Tibial nerve (tissue), 4 donors: Measurements from ENCODE around the gene THAP6. TPM values are rescaled to one million over a fixed set of nuclear protein-coding genes. Genes with fewer than 3 reads are reported as not detected.
"Not testable (repeated sequence)": the region's sequence is repeated elsewhere in the genome, so short reads cannot be mapped to it uniquely, and the experiment has no call there.

Source experiments
- DNase-seq, 2 donors: peaks; one replicate each; pipeline ENCODE4 v3.0.0-alpha.2; 2019; ENCODE audit warnings: low spot score in 2 of 2
- H3K27ac ChIP-seq, 4 donors: fragments of 200-600 bp; sonication (generic) in 3 of 4; one replicate each; pipeline ENCODE4 v1.5.1; 2017 to 2019; ENCODE audit warnings: mild to moderate bottlenecking in 1 of 4
- H3K27me3 ChIP-seq, 2 donors: fragments of 200-600 bp; sonication (generic) in 1 of 2; one replicate each; pipeline versions ENCODE4 v1.5.1 to v1.6.0; 2017 to 2019
- H3K36me3 ChIP-seq, 3 donors: fragments of 200-600 bp; sonication (generic); one replicate each; pipeline ENCODE4 v1.5.1; 2018 to 2019
- H3K4me1 ChIP-seq, 4 donors: fragments of 200-600 bp; sonication (generic) in 3 of 4; one replicate each; pipeline ENCODE4 v1.5.1; 2017 to 2019
- H3K4me3 ChIP-seq, 4 donors: fragments of 200-600 bp; sonication (generic) in 3 of 4; one replicate each; pipeline ENCODE4 v1.5.1; 2017 to 2019; ENCODE audit warnings: mild to moderate bottlenecking in 1 of 4, moderate library complexity in 1 of 4
- H3K9me3 ChIP-seq, 4 donors: fragments of 200-600 bp; sonication (generic) in 3 of 4; one replicate each; pipeline ENCODE4 v1.5.1; 2017 to 2019
- EP300 ChIP-seq, 2 donors: sonication (generic); formaldehyde crosslinking; IDR thresholded peaks; one replicate each; pipeline ENCODE4 v1.6.1; 2017; ENCODE audit warnings: antibody characterized with exemption in 2 of 2, mild to moderate bottlenecking in 1 of 2
- POLR2A ChIP-seq, 2 donors: fragments of 450-650 bp; IDR thresholded peaks; one replicate each; pipeline ENCODE4 v1.6.1; 2017; ENCODE audit warnings: antibody characterized with exemption in 2 of 2, mild to moderate bottlenecking in 2 of 2, moderate library complexity in 2 of 2
- WGBS, 2 donors: methylation state at CpG; one replicate each; pipeline ENCODE4 v1.1.5; 2018; 5-methylcytosine and 5-hydroxymethylcytosine counted together
- total RNA-seq, 4 donors: library from RNA; depleted of rRNA; stranded (reverse); fragments of >200 nt; gene quantifications; one replicate each; pipeline ENCODE4 v1.1.0, GENCODE V29; 2016
- TF ChIP-seq, protein P1 (sequence below), 5 experiments: fragments of 200-600 bp in 3 of 5; fragments of 450-650 bp in 2 of 5; sonication (generic) in 3 of 5; IDR thresholded peaks; one replicate each; pipeline ENCODE4 v1.5.1; 2016 to 2019; ENCODE audit warnings: antibody characterized with exemption in 5 of 5, mild to moderate bottlenecking in 3 of 5, moderate library complexity in 2 of 5

The THAP6 gene
- total RNA-seq, 4 donors from 2014 or later, result 23.1 to 37.1 (median 27.5) TPM

DNA sequence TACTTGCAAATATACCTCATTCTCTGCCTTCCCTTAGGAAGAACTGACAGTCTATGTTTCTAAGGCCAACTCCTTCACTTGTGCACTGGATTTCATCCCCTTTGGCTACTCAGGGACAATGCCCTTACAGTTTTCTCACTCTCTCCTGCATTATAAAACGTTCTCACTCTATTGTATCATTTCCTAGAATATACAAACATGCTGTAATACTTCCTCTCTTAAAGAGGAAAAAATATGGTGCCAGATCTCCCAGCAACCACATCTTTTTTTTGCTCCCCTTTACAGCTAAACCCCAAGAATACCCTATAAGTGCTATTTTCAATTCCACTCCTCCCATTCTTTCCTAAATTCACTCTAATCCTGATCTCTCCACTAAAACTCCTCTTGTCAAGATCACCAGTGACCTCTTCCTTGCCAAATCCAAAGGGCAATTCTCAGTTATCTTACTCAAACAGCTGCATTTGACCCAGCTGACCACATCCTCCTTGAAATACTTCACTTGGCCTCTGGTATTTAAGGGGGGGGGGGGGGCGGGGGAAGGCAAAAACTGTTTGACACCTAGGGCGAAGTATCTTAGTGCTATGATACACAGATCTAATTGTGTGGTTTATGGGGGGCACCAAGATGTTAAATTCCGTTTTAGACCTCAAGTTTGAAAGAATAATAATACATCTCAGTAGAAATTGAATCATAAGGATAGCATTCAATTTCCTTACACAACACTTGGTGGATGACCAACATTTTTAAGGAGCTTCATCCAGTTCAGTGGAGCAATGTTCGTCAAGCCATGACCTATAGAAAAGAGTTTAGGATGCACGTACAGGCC, 1.7 kb upstream of the THAP6 start:
- H3K4me1 ChIP-seq, result peaks cover 0 to 62% (median 32%) of the 10 kb centered on the region in 4 donors

DNA sequence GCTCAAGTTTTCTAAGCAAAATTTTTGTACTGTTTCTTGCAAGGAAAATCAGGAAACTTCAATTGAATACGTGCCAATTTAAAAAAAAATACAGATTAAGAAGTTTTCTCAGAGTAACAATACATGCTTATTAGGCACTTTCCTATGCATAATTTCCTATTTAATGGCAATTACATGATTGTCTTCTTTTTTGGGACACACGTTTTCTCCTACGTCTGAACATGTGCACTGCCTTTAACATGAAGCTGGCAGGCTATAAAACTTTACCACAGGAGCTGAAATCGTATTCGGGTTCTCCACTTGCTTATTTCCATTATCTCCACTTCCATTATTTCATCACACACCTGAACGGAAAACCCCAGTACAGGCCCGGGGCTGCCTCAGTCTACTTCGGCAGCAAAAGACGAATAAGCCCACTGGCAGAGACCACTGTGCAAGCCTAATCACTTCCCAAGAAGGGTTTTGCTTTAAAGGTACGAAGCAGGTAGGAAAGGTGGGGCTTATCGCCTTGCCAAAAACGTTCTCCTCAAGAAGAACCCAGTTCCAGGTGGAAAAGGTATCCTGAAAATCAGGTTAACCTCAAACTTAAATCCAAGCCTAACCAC, 645 bp upstream of the THAP6 start:
- H3K27me3 ChIP-seq, result no peaks in the 10 kb centered on the region
- 1% methylated on average over 12 of the region's 12 CpGs for WGBS, 2 donors
- no peaks in the 10 kb centered on the region for H3K9me3 ChIP-seq
- TF ChIP-seq, protein P1, sequence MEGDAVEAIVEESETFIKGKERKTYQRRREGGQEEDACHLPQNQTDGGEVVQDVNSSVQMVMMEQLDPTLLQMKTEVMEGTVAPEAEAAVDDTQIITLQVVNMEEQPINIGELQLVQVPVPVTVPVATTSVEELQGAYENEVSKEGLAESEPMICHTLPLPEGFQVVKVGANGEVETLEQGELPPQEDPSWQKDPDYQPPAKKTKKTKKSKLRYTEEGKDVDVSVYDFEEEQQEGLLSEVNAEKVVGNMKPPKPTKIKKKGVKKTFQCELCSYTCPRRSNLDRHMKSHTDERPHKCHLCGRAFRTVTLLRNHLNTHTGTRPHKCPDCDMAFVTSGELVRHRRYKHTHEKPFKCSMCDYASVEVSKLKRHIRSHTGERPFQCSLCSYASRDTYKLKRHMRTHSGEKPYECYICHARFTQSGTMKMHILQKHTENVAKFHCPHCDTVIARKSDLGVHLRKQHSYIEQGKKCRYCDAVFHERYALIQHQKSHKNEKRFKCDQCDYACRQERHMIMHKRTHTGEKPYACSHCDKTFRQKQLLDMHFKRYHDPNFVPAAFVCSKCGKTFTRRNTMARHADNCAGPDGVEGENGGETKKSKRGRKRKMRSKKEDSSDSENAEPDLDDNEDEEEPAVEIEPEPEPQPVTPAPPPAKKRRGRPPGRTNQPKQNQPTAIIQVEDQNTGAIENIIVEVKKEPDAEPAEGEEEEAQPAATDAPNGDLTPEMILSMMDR (IDR thresholded peaks at IDR 0.05), result no peak
- TF ChIP-seq POLR2A (IDR thresholded peaks at IDR 0.05) (no peak), EP300 (IDR thresholded peaks at IDR 0.05) (no peak)
- peaks cover 0 to 16% (median 3%) of the 10 kb centered on the region in 3 donors for H3K36me3 ChIP-seq
- H3K4me3 ChIP-seq, result peak overlapping the region; percentile 52 to 83 (median 82)
- H3K27ac ChIP-seq, result peak overlapping the region; percentile 86 to 99 (median 96)
- H3K4me1 ChIP-seq, result peaks cover 0 to 65% (median 32%) of the 10 kb centered on the region in 4 donors
- DNase-seq, result no peak

More for the DNA sequence above, 1.7 kb upstream of the THAP6 start:
- DNase-seq, result no peak
- 26 to 28% methylated on average over 6 of the region's 6 CpGs for WGBS, 2 donors
- Histone ChIP-seq H3K9me3 (no peaks in the 10 kb centered on the region), H3K27me3 (no peaks in the 10 kb centered on the region), H3K4me3 (peak overlapping the region in 3 of 4 donors; percentile 52 to 83 (median 80)), H3K36me3 (peaks cover 0 to 13% (median 0%) of the 10 kb centered on the region in 3 donors), H3K27ac (peak overlapping the region; percentile 86 to 99 (median 96))
- TF ChIP-seq POLR2A (IDR thresholded peaks at IDR 0.05) (no peak), EP300 (IDR thresholded peaks at IDR 0.05) (no peak)
- TF ChIP-seq, protein P1 (IDR thresholded peaks at IDR 0.05), result no peak

DNA sequence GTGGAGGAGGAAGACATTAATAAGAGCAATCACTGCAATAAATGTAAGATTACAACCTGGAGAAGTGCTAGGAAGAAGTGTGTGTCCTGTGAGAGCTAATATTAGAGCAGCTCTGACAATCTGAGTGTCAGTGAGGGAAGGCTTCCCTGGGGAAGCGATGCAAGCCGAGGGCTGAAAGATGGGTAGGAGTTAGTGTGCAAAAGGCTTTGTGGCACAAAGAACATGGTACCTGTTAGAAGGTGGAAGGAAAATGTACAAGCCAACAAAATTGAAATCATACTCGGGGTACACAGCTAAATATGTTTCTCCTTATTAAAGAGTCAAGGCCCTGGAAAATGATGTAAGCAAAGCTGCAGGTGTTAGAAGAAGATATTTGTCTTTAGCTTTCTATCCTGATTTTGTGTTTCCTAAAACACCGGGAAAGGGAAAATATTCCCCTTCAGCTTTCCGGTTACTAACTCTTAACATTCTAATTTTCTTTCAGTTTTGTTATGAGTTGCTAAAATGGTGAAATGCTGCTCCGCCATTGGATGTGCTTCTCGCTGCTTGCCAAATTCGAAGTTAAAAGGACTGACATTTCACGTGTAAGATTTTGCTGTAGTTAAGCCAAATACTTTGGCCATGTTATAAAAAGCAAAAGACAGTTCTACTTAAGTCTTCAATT, 808 bp downstream of the THAP6 start:
- H3K4me3 ChIP-seq, result peak overlapping the region; percentile 52 to 83 (median 82)

DNA sequence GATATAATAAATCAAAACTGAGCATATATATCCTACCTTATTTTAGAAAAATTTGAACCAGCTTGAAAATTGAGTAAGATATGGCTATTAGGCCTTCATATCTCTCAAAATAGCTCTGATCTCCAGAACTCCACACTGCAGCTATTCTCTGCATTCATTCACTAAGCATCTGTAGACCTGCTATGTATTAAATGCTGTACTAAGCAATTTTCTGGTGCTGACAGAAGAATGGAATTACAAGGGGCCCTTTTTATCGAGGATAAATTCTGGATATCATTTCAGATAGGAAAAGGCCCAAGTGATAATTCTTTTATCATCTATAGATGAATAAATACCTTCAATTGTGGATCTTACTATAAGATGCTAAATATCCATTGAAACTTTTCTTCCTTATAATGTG, 1.9 kb downstream of the THAP6 start:
- H3K4me3 ChIP-seq, result no peak overlapping the region
- no peak overlapping the region for H3K27ac ChIP-seq
- H3K4me1 ChIP-seq, result peaks cover 0 to 48% (median 30%) of the 10 kb centered on the region in 4 donors
- H3K27me3 ChIP-seq, result no peaks in the 10 kb centered on the region
- DNase-seq, result no peak
- 67 to 80% methylated on average over 1 of the region's 1 CpG for WGBS, 2 donors
- H3K9me3 ChIP-seq, result no peaks in the 10 kb centered on the region
- TF ChIP-seq EP300 (IDR thresholded peaks at IDR 0.05) (no peak), POLR2A (IDR thresholded peaks at IDR 0.05) (no peak)
- TF ChIP-seq, protein P1 (IDR thresholded peaks at IDR 0.05), result no peak
- peaks cover 0 to 28% (median 4%) of the 10 kb centered on the region in 3 donors for H3K36me3 ChIP-seq

More for the DNA sequence above, 808 bp downstream of the THAP6 start:
- peaks cover 0 to 59% (median 32%) of the 10 kb centered on the region in 4 donors for H3K4me1 ChIP-seq
- WGBS, 2 donors, result 51 to 53% methylated on average over 9 of the region's 9 CpGs
- H3K9me3 ChIP-seq, result no peaks in the 10 kb centered on the region
- peak overlapping the region; percentile 86 to 99 (median 96) for H3K27ac ChIP-seq
- peaks cover 0 to 25% (median 4%) of the 10 kb centered on the region in 3 donors for H3K36me3 ChIP-seq
- no peak for DNase-seq
- no peaks in the 10 kb centered on the region for H3K27me3 ChIP-seq
- TF ChIP-seq EP300 (IDR thresholded peaks at IDR 0.05), result no peak
- TF ChIP-seq POLR2A (IDR thresholded peaks at IDR 0.05), result no peak
- TF ChIP-seq, protein P1 (IDR thresholded peaks at IDR 0.05), result no peak

DNA sequence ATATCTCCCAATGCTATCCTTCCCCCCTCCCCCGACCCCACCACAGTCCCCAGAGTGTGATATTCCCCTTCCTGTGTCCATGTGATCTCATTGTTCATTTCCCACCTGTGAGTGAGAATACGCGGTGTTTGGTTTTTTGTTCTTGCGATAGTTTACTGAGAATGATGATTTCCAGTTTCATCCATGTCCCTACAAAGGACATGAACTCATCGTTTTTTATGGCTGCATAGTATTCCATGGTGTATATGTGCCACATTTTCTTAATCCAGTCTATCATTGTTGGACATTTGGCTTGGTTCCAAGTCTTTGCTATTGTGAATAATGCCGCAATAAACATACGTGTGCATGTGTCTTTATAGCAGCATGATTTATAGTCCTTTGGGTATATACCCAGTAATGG, 5.2 kb downstream of the THAP6 start:
- WGBS, 2 donors, result 94 to 96% methylated on average over 4 to 5 of the region's 7 CpGs
- H3K4me3 ChIP-seq, H3K9me3 ChIP-seq, H3K27ac ChIP-seq, H3K27me3 ChIP-seq, DNase-seq: not testable (repeated sequence)
- Histone ChIP-seq H3K4me1 (peaks cover 0 to 25% (median 10%) of the 10 kb centered on the region in 4 donors), H3K36me3 (peaks cover 0 to 55% (median 4%) of the 10 kb centered on the region in 3 donors)
